GM18511 (cell line): ENCODE data around the gene TAAR5.
"Not testable (repeated sequence)": the region's sequence is repeated elsewhere in the genome, so short reads cannot be mapped to it uniquely, and the experiment has no call there.

Experiments used
- ATAC-seq: cut with Tn5 transposase; IDR thresholded peaks from one replicate; pipeline ENCODE4 v1.9.1; 2021; ENCODE audit warnings: mild to moderate bottlenecking, moderate library complexity; ENCODE audit not compliant: unreplicated experiment

Gene TAAR5

DNA sequence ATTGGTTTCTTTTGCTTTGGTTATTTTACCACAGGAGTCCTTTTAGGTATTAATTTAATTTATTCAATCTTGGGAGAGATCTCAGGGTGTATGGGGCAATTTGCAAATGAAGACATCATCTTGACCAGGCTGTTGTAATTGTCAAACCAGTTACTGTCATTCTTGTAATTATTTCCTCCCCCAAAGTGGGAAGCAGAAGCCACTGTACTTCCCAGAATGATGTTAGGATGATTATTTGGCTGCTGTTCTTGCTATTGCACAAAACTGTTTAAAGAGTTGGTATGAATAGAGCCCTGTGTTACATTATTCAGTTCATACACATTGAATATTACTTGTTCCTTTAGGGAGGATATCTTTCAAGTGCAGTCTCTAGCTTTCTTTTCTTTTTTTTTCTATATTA lies 17.8 kb downstream of the TAAR5 start:
- no peak for ATAC-seq

DNA sequence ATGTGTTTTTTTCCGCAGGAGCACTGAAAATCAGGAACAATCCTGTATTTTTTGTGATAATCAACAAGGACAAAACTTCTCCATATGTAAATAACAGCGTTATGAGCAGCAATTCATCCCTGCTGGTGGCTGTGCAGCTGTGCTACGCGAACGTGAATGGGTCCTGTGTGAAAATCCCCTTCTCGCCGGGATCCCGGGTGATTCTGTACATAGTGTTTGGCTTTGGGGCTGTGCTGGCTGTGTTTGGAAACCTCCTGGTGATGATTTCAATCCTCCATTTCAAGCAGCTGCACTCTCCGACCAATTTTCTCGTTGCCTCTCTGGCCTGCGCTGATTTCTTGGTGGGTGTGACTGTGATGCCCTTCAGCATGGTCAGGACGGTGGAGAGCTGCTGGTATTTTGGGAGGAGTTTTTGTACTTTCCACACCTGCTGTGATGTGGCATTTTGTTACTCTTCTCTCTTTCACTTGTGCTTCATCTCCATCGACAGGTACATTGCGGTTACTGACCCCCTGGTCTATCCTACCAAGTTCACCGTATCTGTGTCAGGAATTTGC lies 19.2 kb downstream of the TAAR5 start, which contains the start of gene TAAR6:
Gene TAAR6, plus strand, starts transcription at position 102 of the 557 bp plus-strand sequence. Its CDS starts 0 bp downstream, at position 102.
- ATAC-seq = no peak

DNA sequence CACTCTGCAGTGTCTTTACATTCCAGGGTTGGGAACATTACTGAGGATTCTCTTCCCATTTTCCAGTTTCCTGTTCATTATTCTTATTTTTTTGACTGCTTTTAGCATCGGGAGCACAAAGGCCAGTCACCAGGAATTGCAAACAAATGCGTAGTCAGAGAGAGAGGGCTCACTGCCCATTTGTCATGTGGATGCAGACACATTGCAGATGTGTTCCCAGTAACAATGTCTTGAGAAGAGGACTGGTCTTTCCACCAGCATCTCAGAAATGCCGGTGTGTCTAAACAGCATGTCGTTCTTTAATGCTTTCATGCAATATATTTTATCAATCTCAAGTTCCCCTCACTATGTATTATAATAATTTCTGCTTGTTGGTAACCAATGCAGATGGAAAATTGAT lies 20.4 kb downstream of the TAAR5 start:
- no peak for ATAC-seq

DNA sequence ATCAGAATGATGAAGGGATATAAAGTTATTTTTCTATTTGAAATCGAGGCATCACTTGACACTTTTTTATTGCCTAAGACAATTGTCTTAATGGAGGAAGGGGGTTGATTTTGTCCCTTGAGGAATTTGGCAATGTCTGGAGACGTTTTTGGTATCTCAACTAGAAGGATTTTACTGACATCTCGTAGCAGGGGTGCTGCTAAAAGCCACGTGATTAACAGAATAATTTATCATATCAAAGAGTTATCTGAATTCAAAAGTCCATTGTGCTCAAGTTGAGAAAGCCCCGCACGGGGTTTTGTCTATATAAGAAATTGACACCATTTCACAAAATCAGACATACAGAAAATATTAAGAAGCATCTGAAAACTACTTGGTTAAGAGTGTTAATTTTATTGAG lies 20.9 kb downstream of the TAAR5 start:
- ATAC-seq = no peak

DNA sequence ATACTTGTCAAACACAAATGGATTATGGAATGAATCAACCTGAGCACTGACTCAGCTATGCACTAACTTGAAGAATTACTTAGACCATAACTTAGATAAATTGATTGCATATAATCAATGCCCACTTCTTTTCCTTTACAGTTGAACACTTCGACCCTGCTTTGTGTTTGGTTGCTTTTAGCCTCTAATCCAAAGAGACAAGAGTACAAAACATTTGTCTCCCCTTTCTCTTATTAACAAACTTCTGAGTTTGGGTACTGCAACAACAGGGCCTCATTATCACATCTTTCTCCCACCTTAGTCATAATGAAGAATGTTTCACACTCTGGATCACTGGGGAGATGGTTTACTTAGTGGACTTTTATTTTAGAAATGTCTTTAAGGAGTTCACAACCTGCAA lies 22.0 kb downstream of the TAAR5 start:
- ATAC-seq = no peak

DNA sequence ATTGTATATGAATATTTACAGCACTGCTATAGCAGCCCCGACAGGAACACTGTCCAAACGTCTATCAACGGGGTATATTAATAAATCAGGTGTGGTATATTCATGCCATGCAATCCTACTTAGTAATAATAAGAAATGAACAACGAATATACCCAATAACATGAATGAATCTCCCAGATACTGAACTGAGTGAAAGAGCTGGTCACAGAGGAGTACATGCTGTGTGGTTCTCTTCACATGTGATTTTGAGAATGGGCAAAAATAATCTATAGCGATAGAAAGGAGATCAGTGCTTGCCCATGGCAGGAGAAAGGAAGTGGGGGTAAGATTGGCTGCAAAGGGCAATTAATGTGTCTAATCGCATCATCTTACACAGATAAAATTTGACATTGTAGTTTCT lies 23.1 kb downstream of the TAAR5 start:
- ATAC-seq = no peak

DNA sequence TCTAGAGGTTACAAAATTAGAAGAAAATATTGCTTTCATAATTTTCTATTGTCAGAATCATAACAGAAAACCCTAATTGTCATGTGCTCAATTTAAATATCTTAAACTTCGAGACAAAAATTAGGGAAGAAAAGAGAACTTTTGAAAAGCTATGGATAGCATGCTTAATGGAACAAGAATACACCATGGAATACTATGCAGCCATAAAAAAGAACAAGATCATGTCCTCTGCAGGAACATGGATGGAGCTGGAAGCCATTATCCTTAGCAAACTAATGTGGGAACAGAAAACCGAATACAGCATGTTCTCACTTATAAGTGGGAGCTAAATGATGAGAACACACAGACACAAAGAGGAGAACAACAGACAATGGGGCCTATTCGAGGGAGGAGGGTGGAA lies 29.5 kb downstream of the TAAR5 start:
- ATAC-seq = not testable (repeated sequence)

DNA sequence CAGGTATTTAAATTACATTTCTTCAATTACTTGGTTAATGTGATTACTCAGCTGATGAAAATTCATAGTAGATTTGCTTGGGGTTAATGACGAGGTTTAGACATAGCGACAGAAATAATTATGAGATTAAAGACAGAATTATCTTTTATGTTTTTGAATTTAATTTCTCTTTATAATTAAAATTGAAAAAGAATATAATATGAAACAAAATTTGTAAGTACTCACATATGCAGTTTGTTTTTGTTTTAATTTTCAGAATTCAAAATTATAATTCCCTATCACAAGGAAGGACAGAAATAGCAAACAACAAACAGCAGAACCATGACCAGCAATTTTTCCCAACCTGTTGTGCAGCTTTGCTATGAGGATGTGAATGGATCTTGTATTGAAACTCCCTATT lies 37.2 kb downstream of the TAAR5 start, which contains the start of gene TAAR8:
Gene TAAR8, plus strand, starts transcription at position 301 of the 400 bp plus-strand sequence. Its CDS starts 21 bp downstream, at position 322.
- no peak for ATAC-seq

DNA sequence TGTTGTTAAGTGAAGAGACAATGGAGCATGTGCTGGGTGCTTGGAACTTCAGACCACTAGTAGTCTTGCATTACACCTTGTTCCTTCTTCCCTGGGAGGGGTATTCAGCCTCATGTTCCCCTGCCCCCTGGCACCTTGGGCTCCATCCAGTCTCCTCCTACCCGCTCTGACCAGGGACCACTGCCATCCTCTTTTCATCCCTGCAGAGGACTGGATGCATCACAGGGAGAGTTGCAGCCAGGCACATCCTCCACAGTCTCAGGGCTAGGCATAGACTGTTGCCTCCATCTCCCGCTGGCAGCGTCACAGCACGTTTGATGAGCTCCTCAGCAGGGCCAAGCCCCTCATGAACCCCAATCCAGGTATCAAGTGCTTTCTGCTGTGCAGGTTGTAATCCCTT lies 38.3 kb downstream of the TAAR5 start:
- no peak for ATAC-seq

DNA sequence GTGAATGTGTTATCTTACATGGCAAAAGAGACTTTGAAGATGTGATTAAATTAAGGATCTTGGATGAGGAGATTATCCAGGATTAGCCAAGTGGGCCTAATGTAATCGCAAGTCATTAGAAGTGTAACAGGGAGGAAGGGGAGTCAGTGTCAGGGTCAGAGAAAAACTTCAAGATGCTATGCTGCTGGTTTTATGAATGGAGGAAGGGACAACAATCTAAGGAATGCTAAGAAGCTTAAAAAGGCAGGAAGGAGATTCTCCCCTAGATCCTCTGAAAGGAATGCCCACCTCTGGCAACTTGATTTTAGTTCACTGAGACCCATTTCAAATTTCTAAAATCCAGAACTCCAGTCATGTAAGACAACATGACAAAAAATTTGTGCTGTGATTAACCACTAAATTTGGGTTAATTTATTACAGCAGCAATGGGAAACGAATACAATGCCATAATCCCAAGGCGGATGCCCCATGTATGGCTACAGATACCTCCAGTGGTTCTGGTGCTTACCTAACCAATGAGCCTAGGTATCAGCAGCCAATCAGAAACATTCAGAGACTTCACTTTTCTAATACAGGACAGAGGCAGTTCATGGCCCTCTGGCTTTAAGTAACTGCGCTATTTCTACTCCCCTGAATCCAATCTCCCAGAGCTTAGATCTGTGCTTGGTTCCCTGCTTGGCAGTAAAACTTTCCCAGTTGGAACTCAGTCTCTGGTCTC lies 40.6 kb downstream of the TAAR5 start:
- ATAC-seq = no peak

DNA sequence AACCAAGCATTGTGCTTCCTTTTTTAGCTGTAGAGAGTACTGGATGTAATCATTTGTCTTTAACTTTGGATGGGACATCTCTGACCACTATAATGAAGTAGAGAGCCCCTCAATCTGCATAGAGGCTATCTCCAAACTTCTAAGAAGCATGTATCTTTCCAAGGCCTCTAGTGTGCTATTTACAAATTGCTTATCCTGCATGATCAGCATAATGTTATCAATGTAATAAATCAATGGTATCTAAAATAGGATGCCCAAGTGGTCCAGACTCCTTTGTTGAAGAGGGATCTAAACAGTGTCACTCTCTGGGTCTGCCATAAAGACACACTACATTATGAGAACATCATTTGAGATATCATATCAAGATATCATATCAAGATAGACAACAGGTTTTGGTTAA lies 44.7 kb downstream of the TAAR5 start:
- no peak for ATAC-seq
